GM10847 (cell line): ENCODE data around the gene RAP1A.

ENCODE experiments used
- POLR2A ChIP-seq: IDR thresholded peaks from 2 replicates; pipeline ENCODE4 v1.6.1; 2011; ENCODE audit not compliant: insufficient read length; ENCODE audit errors: extremely low read depth

Gene RAP1A

GRCh38 chr1:111593403-111594305 is 25.9 kb upstream of the RAP1A start:
- no peak for TF ChIP-seq POLR2A

GRCh38 chr1:111594306-111594693 is 25.3 kb upstream of the RAP1A start:
- TF ChIP-seq POLR2A: no peak

- TF ChIP-seq POLR2A: no peak
Observed at GRCh38 chr1:111595807-111596206, 23.8 kb upstream of the RAP1A start.

- no peak for TF ChIP-seq POLR2A
Observed at GRCh38 chr1:111596499-111596898, 23.1 kb upstream of the RAP1A start.

- no peak for TF ChIP-seq POLR2A
Observed at GRCh38 chr1:111597426-111597825, 22.2 kb upstream of the RAP1A start.

- no peak for TF ChIP-seq POLR2A
Observed at GRCh38 chr1:111598544-111598943, 21.0 kb upstream of the RAP1A start.

- no peak for TF ChIP-seq POLR2A
Observed at GRCh38 chr1:111599781-111600693, 19.6 kb upstream of the RAP1A start.

GRCh38 chr1:111600886-111601386 is 18.7 kb upstream of the RAP1A start:
- TF ChIP-seq POLR2A: no peak

- TF ChIP-seq POLR2A: no peak
Observed at GRCh38 chr1:111602302-111602701, 17.3 kb upstream of the RAP1A start.

GRCh38 chr1:111602974-111603373 is 16.6 kb upstream of the RAP1A start:
- no peak for TF ChIP-seq POLR2A

GRCh38 chr1:111603979-111604378 is 15.6 kb upstream of the RAP1A start:
- TF ChIP-seq POLR2A: no peak

GRCh38 chr1:111604931-111605330 is 14.7 kb upstream of the RAP1A start:
- TF ChIP-seq POLR2A: no peak

GRCh38 chr1:111605576-111605975 is 14.0 kb upstream of the RAP1A start:
- TF ChIP-seq POLR2A: no peak

GRCh38 chr1:111611986-111612385 is 7.6 kb upstream of the RAP1A start:
- TF ChIP-seq POLR2A: no peak

GRCh38 chr1:111615870-111616715 is 3.5 kb upstream of the RAP1A start:
- no peak for TF ChIP-seq POLR2A
